IMR-90 (cell line): Measurements from ENCODE around the gene ZNF302. TPM values are rescaled to one million over a fixed set of nuclear protein-coding genes. Genes with fewer than 3 reads are reported as not detected.
A peak's percentile ranks its signal among the peaks of the same experiment; 100 is the strongest.

Experiments
- ATAC-seq: fragments of 200-7000 bp; cut with Tn5 transposase; 2 replicates; pipeline ENCODE4 v1.9.1; 2020; ENCODE audit warnings: low read depth, mild to moderate bottlenecking, moderate library complexity
- BruUV-seq: library from RNA; stranded (reverse); fragments of 400-500 nt; replicated peaks from 2 replicates; lab custom pipeline; 2021; lab: Mats Ljungman, UMichigan
- CTCF ChIA-PET: fragments of 300-600 bp; formaldehyde crosslinking; extraction: SDS; loops from one replicate; lab custom pipeline; 2021; ENCODE audit warnings: antibody characterized with exemption; lab: Yijun Ruan, JAX
- POLR2A ChIA-PET: fragments of 300-600 bp; sonication (Branson Sonifier 250); formaldehyde crosslinking; loops from one replicate; lab custom pipeline; 2022; ENCODE audit warnings: antibody characterized with exemption; ENCODE audit not compliant: unreplicated experiment; lab: Charles Lee
- DNase-seq: peaks from one replicate; pipeline ENCODE4 v3.0.0; 2013
- H2AFZ ChIP-seq: replicated peaks from 2 replicates; pipeline ENCODE3; 2013; ENCODE audit warnings: low read length, mild to moderate bottlenecking; ENCODE audit not compliant: poor library complexity
- H2AK5ac ChIP-seq: 2 replicates; pipeline ENCODE4 v1.6.1; 2013; ENCODE audit warnings: low read depth, low read length, inconsistent platforms
- H2AK9ac ChIP-seq: replicated peaks from 2 replicates; pipeline ENCODE3; 2013; ENCODE audit warnings: mild to moderate bottlenecking, low read depth, low read length, moderate library complexity; ENCODE audit not compliant: poor library complexity
- H2BK120ac ChIP-seq: 2 replicates; pipeline ENCODE4 v1.6.1; 2013; ENCODE audit warnings: low read depth, low read length, inconsistent platforms
- H2BK15ac ChIP-seq: 3 replicates; pipeline ENCODE4 v1.6.1; 2013; ENCODE audit warnings: low read depth, low read length, inconsistent platforms
- H2BK20ac ChIP-seq: 2 replicates; pipeline ENCODE4 v1.6.1; 2013; ENCODE audit warnings: low read depth, mild to moderate bottlenecking, inconsistent platforms, low read length, moderate library complexity
- H2BK5ac ChIP-seq: 2 replicates; pipeline ENCODE4 v1.6.1; 2013; ENCODE audit warnings: mild to moderate bottlenecking, low read depth, low read length, inconsistent platforms; ENCODE audit not compliant: poor library complexity, severe bottlenecking
- H3K14ac ChIP-seq: replicated peaks from 2 replicates; pipeline ENCODE4 v1.6.1; 2013; ENCODE audit warnings: low read depth, low read length, inconsistent platforms
- H3K18ac ChIP-seq: 2 replicates; pipeline ENCODE4 v1.6.1; 2013; ENCODE audit warnings: low read depth, low read length, control low read depth
- H3K23ac ChIP-seq: 2 replicates; pipeline ENCODE4 v1.6.1; 2013; ENCODE audit warnings: low read depth, low read length, inconsistent platforms
- H3K27ac ChIP-seq: 2 replicates; pipeline ENCODE4 v1.5.1; 2013; ENCODE audit warnings: mild to moderate bottlenecking, control low read depth, low read length; ENCODE audit not compliant: insufficient read depth
- H3K27me3 ChIP-seq: 2 replicates; pipeline ENCODE4 v1.6.1; 2013; ENCODE audit warnings: low read length; ENCODE audit not compliant: control insufficient read depth, insufficient read depth
- H3K36me3 ChIP-seq: 2 replicates; pipeline ENCODE4 v1.6.1; 2013; ENCODE audit warnings: low read length, mixed read lengths; ENCODE audit not compliant: control insufficient read depth, insufficient read depth
- H3K4ac ChIP-seq: 2 replicates; pipeline ENCODE4 v1.6.1; 2013; ENCODE audit warnings: low read depth, low read length, inconsistent platforms
- H3K4me1 ChIP-seq: 2 replicates; pipeline ENCODE4 v1.6.1; 2013; ENCODE audit warnings: low read length, mixed read lengths; ENCODE audit not compliant: control insufficient read depth, insufficient read depth
- H3K4me2 ChIP-seq: 2 replicates; pipeline ENCODE4 v1.6.1; 2013; ENCODE audit warnings: low read depth, mild to moderate bottlenecking, control low read depth, low read length, moderate library complexity
- H3K4me3 ChIP-seq: 2 replicates; pipeline ENCODE4 v1.5.1; 2013; ENCODE audit warnings: low read depth, mild to moderate bottlenecking, control low read depth, low read length, moderate library complexity; ENCODE audit not compliant: insufficient read depth
- H3K56ac ChIP-seq: 2 replicates; pipeline ENCODE4 v1.6.1; 2013; ENCODE audit warnings: low read length, inconsistent platforms; ENCODE audit not compliant: insufficient read depth; ENCODE audit errors: extremely low read depth
- H3K79me1 ChIP-seq, 2 experiments: 2 replicates each; pipeline ENCODE4 v1.6.1; 2013; ENCODE audit warnings: low read length in 2 of 2, inconsistent platforms in 1 of 2, low read depth in 1 of 2
- H3K9ac ChIP-seq: 2 replicates; pipeline ENCODE4 v1.6.1; 2013; ENCODE audit warnings: low read depth, low read length, control low read depth
- H3K9me1 ChIP-seq: 2 replicates; pipeline ENCODE4 v1.6.1; 2013; ENCODE audit warnings: low read length, inconsistent platforms; ENCODE audit not compliant: insufficient read depth
- H3K9me3 ChIP-seq: 2 replicates; pipeline ENCODE4 v1.6.1; 2013; ENCODE audit warnings: low read length; ENCODE audit not compliant: control insufficient read depth, insufficient read depth
- H4K20me1 ChIP-seq: 2 replicates; pipeline ENCODE4 v1.6.1; 2013; ENCODE audit warnings: low read length, inconsistent platforms; ENCODE audit not compliant: insufficient read depth
- H4K5ac ChIP-seq: 2 replicates; pipeline ENCODE4 v1.6.1; 2013; ENCODE audit warnings: mild to moderate bottlenecking, low read depth, low read length, control low read depth
- H4K8ac ChIP-seq, 2 experiments: 2 replicates each; pipeline ENCODE4 v1.6.1; 2013; ENCODE audit warnings: low read depth in 2 of 2, low read length in 2 of 2, control low read depth in 1 of 2, inconsistent platforms in 1 of 2
- H4K91ac ChIP-seq: 2 replicates; pipeline ENCODE4 v1.6.1; 2013; ENCODE audit warnings: low read depth, low read length, inconsistent platforms; ENCODE audit not compliant: insufficient read depth
- BHLHE40 ChIP-seq: fragments of 150-350 bp; IDR thresholded peaks from 2 replicates; pipeline ENCODE4 v1.6.1; 2016; ENCODE audit warnings: mild to moderate bottlenecking, low read depth, low read length
- CEBPB ChIP-seq: IDR thresholded peaks from 2 replicates; pipeline ENCODE4 v1.6.1; 2012; ENCODE audit warnings: low read depth, low read length, improper control_type of control experiment
- CHD1 ChIP-seq: IDR thresholded peaks from 2 replicates; pipeline ENCODE4 v1.6.1; 2012; ENCODE audit warnings: low read depth, low read length, improper control_type of control experiment
- FOS ChIP-seq: fragments of 150-350 bp; IDR thresholded peaks from 2 replicates; pipeline ENCODE4 v1.6.1; 2016; ENCODE audit warnings: low read depth, low read length
- MAFK ChIP-seq: IDR thresholded peaks from 2 replicates; pipeline ENCODE4 v1.6.1; 2012; ENCODE audit warnings: low read depth, low read length, improper control_type of control experiment
- MAZ ChIP-seq: IDR thresholded peaks from 2 replicates; pipeline ENCODE4 v1.6.1; 2012; ENCODE audit warnings: low read depth, mild to moderate bottlenecking, low read length, improper control_type of control experiment, moderate library complexity, borderline replicate concordance
- MXI1 ChIP-seq: IDR thresholded peaks from 2 replicates; pipeline ENCODE4 v1.6.1; 2012; ENCODE audit warnings: low read depth, mild to moderate bottlenecking, low read length, moderate library complexity, borderline replicate concordance
- NFE2L2 ChIP-seq: fragments of 150-350 bp; IDR thresholded peaks from 2 replicates; pipeline ENCODE4 v1.6.1; 2016; ENCODE audit warnings: low read depth, mild to moderate bottlenecking, low read length
- RAD21 ChIP-seq: IDR thresholded peaks from 2 replicates; pipeline ENCODE4 v1.6.1; 2012; ENCODE audit warnings: low read length, improper control_type of control experiment
- RCOR1 ChIP-seq: IDR thresholded peaks from 2 replicates; pipeline ENCODE4 v1.6.1; 2012; ENCODE audit warnings: mild to moderate bottlenecking, low read length, improper control_type of control experiment; ENCODE audit not compliant: insufficient replicate concordance
- RFX5 ChIP-seq: IDR thresholded peaks from 2 replicates; pipeline ENCODE4 v1.8.0; 2012; ENCODE audit warnings: low read depth, mild to moderate bottlenecking, low read length, moderate library complexity
- SMC3 ChIP-seq: fragments of 150-350 bp; IDR thresholded peaks from 2 replicates; pipeline ENCODE4 v1.6.1; 2016; ENCODE audit warnings: low read depth, mild to moderate bottlenecking, antibody characterized with exemption, low read length, moderate library complexity
- WGBS, 2 experiments: methylation state at CpG; one replicate each; pipeline versions ENCODE4 v1.1.5 to v1.1.7; 2013; ENCODE audit warnings: missing lambda C conversion rate in 2 of 2; ENCODE audit not compliant: insufficient read length in 1 of 2; ENCODE audit errors: extremely low coverage in 2 of 2; 5-methylcytosine and 5-hydroxymethylcytosine counted together
- dilution Hi-C: fragments of 300-500 bp; cut with HindIII; formaldehyde crosslinking; loops from one replicate; pipeline ENCODE4 v1.14.3; 2018; ENCODE audit warnings: low sequenced_read_pairs; ENCODE audit not compliant: unreplicated experiment
- in situ Hi-C: fragments of 300-500 bp; cut with MboI; formaldehyde crosslinking; loops from 3 replicates; pipeline ENCODE4 v1.14.3; 2019; ENCODE audit warnings: low sequenced_read_pairs, inconsistent platforms, mixed read lengths
- intact Hi-C: fragments of 100-400 bp; cut with micrococcal nuclease; formaldehyde crosslinking; loops from 2 replicates; pipeline ENCODE4 v1.10.0; 2022
- polyA plus RNA-seq, 3 experiments: library from polyadenylated mRNA; depleted of rRNA; stranded (reverse); fragments of >200 nt; gene quantifications; 2 replicates each; pipeline ENCODE4 v1.2.3, GENCODE V29; 2012; ENCODE audit warnings: low replicate concordance in 1 of 3
- total RNA-seq: library from RNA; depleted of rRNA; stranded (reverse); fragments of >200 nt; gene quantifications from 2 replicates; pipeline ENCODE4 v1.2.3, GENCODE V29; 2012
- TF ChIP-seq, protein P1 (sequence below): conservative IDR thresholded peaks from 2 replicates; pipeline ENCODE4 v1.5.1; 2012; ENCODE audit warnings: mild to moderate bottlenecking, low read depth, low read length, improper control_type of control experiment

ZNF302 gene
- total and polyA plus RNA-seq, 2 of the 4 experiments (the other 2 are of a cell fraction) = 9.1 to 9.5 TPM

DNA sequence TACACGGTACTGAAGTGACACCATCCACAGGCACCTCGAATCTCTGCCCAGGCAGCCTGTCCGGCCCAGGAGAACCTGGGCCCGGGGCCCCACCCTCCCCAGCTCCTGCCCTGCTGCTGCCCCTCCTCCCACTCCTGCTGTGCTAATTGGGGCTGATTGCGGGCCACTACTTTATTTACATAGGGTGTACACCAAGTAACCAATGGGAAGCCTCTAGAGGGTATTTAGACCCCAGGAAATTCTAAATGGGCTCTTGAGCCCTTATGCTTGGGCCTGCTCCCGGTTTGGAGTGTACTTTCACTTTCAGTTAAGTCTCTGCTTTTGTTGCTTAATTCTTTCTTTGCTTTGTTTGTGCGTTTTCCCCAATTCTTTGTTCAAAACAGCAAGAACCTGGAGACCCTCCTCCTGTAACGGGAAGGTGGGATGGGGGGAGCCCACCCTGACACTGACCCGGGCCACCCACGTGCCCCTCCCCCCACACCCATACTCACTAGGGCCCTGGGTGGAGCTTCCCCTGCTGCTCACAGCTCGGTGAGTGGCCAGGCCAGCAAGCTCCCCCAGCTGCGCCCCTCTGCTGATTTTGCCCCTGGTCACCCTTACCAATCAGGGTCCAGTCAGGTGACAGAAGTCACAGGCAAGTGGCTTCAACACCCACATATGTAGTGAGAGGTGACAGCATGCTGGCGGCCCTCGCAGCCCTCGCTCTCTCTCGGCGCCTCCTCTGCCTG lies 10.0 kb upstream of the ZNF302 start:
- H3K9me3 ChIP-seq = no peaks in the 10 kb centered on the region
- ATAC-seq (peak; percentile 59), DNase-seq (peak; percentile 27)
- H2AK5ac ChIP-seq = no peak overlapping the region
- no peaks in the 10 kb centered on the region for H3K27me3 ChIP-seq
- peak overlapping the region; percentile 97 to 100 for H4K8ac ChIP-seq
- in situ Hi-C loops (no loop called here), dilution Hi-C loops (no loop called here), intact Hi-C loops (loop anchor here (1.0 kb wide), 1 partner anchor 10 kb away; the partner anchor contains the start of genes SCGB2B2 and ZNF302)
- no peak overlapping the region; the same call in 1 of the 2 replicates for H3K14ac ChIP-seq
- peak overlapping the region; percentile 97 for H3K18ac ChIP-seq
- no peaks in the 10 kb centered on the region for H4K20me1 ChIP-seq
- H4K91ac ChIP-seq = no peak overlapping the region
- no CpG with 5 or more reads among the region's 17 CpGs for WGBS, 2 experiments
- H2AK9ac ChIP-seq = no peak overlapping the region
- peaks cover 5% of the 10 kb centered on the region for H3K4me1 ChIP-seq
- H2BK5ac ChIP-seq = peak overlapping the region; percentile 72
- no peaks in the 10 kb centered on the region for H3K9me1 ChIP-seq
- peak overlapping the region; percentile 69 for H3K4me3 ChIP-seq
- POLR2A ChIA-PET = no interaction called here
- H3K27ac ChIP-seq = peak overlapping the region; percentile 79
- no peak overlapping the region for H2BK20ac ChIP-seq
- H2BK15ac ChIP-seq = no peak overlapping the region
- no peak overlapping the region for H2BK120ac ChIP-seq
- TF ChIP-seq RCOR1 (no peak), MAZ (no peak), BHLHE40 (no peak), MAFK (no peak), SMC3 (no peak), CEBPB (no peak), RAD21 (no peak), CHD1 (no peak), FOS (no peak), RFX5 (no peak), MXI1 (no peak), NFE2L2 (no peak)
- TF ChIP-seq, protein P1, sequence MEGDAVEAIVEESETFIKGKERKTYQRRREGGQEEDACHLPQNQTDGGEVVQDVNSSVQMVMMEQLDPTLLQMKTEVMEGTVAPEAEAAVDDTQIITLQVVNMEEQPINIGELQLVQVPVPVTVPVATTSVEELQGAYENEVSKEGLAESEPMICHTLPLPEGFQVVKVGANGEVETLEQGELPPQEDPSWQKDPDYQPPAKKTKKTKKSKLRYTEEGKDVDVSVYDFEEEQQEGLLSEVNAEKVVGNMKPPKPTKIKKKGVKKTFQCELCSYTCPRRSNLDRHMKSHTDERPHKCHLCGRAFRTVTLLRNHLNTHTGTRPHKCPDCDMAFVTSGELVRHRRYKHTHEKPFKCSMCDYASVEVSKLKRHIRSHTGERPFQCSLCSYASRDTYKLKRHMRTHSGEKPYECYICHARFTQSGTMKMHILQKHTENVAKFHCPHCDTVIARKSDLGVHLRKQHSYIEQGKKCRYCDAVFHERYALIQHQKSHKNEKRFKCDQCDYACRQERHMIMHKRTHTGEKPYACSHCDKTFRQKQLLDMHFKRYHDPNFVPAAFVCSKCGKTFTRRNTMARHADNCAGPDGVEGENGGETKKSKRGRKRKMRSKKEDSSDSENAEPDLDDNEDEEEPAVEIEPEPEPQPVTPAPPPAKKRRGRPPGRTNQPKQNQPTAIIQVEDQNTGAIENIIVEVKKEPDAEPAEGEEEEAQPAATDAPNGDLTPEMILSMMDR = no peak
- H3K79me1 ChIP-seq = no peaks in the 10 kb centered on the region
- peak overlapping the region; percentile 90 for H2AFZ ChIP-seq
- peak overlapping the region; percentile 100 for H4K5ac ChIP-seq
- CTCF ChIA-PET = no interaction called here
- no peaks in the 10 kb centered on the region for H3K36me3 ChIP-seq
- peak overlapping the region; percentile 99 for H3K4me2 ChIP-seq
- H3K23ac ChIP-seq = no peak overlapping the region
- H3K56ac ChIP-seq = no peak overlapping the region
- no TSS peak for BruUV-seq
- peak overlapping the region; percentile 86 for H3K9ac ChIP-seq
- peak overlapping the region; percentile 75 for H3K4ac ChIP-seq
